GM12875 (cell line): ENCODE results near the gene CAMK1D.

Source experiments
- H3K4me3 ChIP-seq: one replicate; pipeline ENCODE4 v1.5.1; 2011; ENCODE audit warnings: low read depth, low read length, control low read depth
- TF ChIP-seq, protein P1 (sequence below): IDR thresholded peaks from 2 replicates; pipeline ENCODE4 v1.5.1; 2011; ENCODE audit warnings: low read depth, mild to moderate bottlenecking, control low read depth, inconsistent platforms, low read length, moderate library complexity, borderline replicate concordance; ENCODE audit not compliant: insufficient read depth

The CAMK1D gene

DNA sequence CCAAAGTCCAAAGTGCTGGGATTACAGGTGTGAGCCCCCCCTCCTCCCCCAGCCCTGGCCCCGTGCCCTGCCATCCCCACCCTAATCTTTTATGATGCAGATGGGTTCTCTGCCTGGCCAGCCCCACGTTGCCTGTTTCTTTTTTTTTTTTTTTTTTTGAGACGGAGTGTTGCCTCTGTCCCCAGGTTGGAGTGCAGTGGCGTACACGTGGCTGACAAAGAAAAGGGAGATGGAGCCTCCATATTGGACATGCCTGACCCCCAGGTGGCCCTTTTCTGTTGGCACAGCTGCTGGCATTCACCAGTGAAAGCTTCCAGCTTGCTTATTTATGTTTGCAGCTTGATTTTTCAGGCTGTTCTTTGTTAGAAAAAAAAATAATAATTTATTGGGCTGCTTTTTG lies 416.9 kb downstream of the CAMK1D start:
- H3K4me3 ChIP-seq: no peak overlapping the region
- TF ChIP-seq, protein P1, sequence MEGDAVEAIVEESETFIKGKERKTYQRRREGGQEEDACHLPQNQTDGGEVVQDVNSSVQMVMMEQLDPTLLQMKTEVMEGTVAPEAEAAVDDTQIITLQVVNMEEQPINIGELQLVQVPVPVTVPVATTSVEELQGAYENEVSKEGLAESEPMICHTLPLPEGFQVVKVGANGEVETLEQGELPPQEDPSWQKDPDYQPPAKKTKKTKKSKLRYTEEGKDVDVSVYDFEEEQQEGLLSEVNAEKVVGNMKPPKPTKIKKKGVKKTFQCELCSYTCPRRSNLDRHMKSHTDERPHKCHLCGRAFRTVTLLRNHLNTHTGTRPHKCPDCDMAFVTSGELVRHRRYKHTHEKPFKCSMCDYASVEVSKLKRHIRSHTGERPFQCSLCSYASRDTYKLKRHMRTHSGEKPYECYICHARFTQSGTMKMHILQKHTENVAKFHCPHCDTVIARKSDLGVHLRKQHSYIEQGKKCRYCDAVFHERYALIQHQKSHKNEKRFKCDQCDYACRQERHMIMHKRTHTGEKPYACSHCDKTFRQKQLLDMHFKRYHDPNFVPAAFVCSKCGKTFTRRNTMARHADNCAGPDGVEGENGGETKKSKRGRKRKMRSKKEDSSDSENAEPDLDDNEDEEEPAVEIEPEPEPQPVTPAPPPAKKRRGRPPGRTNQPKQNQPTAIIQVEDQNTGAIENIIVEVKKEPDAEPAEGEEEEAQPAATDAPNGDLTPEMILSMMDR: no peak

- no peak overlapping the region for H3K4me3 ChIP-seq
- TF ChIP-seq, protein P1: no peak
These were observed 419.1 kb downstream of the CAMK1D start for GRCh38 chr10:12768156-12769100.

GRCh38 chr10:12769323-12770044 lies 420.1 kb downstream of the CAMK1D start:
- TF ChIP-seq, protein P1: no peak
- no peak overlapping the region for H3K4me3 ChIP-seq

- TF ChIP-seq, protein P1: no peak
- no peak overlapping the region for H3K4me3 ChIP-seq
These were observed 422.8 kb downstream of the CAMK1D start for GRCh38 chr10:12771981-12772760.

GRCh38 chr10:12772797-12773587 lies 423.6 kb downstream of the CAMK1D start:
- H3K4me3 ChIP-seq: no peak overlapping the region
- TF ChIP-seq, protein P1: no peak

DNA sequence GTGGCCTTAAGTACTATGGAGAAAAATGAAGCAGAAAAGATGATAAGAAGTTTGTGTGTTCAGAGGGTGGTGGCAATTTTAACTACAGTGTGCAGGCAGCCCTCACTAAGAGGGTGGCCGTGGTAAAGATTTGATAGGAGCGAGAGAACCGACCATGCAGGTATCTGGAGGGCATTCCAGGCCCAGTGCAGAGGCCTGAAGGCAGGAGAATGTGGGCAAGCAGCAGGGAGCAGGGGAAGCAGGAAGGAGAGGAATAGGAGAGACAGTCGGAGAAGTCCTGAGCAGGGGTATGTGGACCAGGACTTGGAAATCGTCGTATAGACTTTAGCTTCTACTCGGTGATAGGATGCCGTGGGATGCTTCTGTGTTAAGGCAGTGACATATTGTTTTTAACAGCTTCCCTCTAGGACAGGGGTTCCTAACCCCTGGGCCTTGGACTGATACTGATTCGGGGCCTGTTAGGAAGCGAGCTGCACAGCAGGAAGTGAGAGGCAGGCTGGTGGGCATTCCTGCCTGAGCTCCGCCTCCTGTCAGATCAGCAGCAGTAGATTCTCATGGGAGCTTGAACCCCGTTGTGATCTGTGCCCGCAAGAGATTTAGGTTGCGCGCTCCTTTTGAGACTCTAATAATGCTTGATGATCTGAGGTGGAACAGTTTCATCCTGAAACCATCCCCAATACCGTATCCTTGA lies 425.0 kb downstream of the CAMK1D start:
- TF ChIP-seq, protein P1: no peak
- no peak overlapping the region for H3K4me3 ChIP-seq
